Measurements from ENCODE around the gene KIF5C.
"Not testable (repeated sequence)": the region's sequence is repeated elsewhere in the genome, so short reads cannot be mapped to it uniquely, and the experiment has no call there.

Gene KIF5C

GRCh38 chr2:148969659-148970061 lies 94.6 kb downstream of the KIF5C start:
- FAIRE-seq (no peak), DNase-seq (ENCODE audit: insufficient read length, low spot score) (no peak)
- TF ChIP-seq POLR2A (IDR thresholded peaks at IDR 0.05; ENCODE audit: low read depth, low read length): no peak

GRCh38 chr2:148970385-148970784 lies 95.4 kb downstream of the KIF5C start:
- DNase-seq (ENCODE audit: insufficient read length, low spot score): no peak
- TF ChIP-seq POLR2A (IDR thresholded peaks at IDR 0.05; ENCODE audit: low read depth, low read length): no peak
- FAIRE-seq: no peak

GRCh38 chr2:148971547-148971946 lies 96.5 kb downstream of the KIF5C start:
- TF ChIP-seq POLR2A (IDR thresholded peaks at IDR 0.05; ENCODE audit: low read depth, low read length): no peak
- no peak for FAIRE-seq
- no peak for DNase-seq (ENCODE audit: insufficient read length, low spot score)

GRCh38 chr2:148974095-148974494 lies 99.1 kb downstream of the KIF5C start:
- FAIRE-seq: no peak
- no peak for TF ChIP-seq POLR2A (IDR thresholded peaks at IDR 0.05; ENCODE audit: low read depth, low read length)
- no peak for DNase-seq (ENCODE audit: insufficient read length, low spot score)

GRCh38 chr2:148978026-148978685 lies 103.1 kb downstream of the KIF5C start:
- DNase-seq (ENCODE audit: insufficient read length, low spot score) (no peak), FAIRE-seq (no peak)
- TF ChIP-seq POLR2A (IDR thresholded peaks at IDR 0.05; ENCODE audit: low read depth, low read length): no peak

- FAIRE-seq (no peak), DNase-seq (ENCODE audit: insufficient read length, low spot score) (no peak)
- TF ChIP-seq POLR2A (IDR thresholded peaks at IDR 0.05; ENCODE audit: low read depth, low read length): no peak
Observed at GRCh38 chr2:148978706-148979105, 103.7 kb downstream of the KIF5C start.

GRCh38 chr2:148979164-148979918 lies 104.3 kb downstream of the KIF5C start:
- TF ChIP-seq POLR2A (IDR thresholded peaks at IDR 0.05; ENCODE audit: low read depth, low read length): no peak
- FAIRE-seq (no peak), DNase-seq (ENCODE audit: insufficient read length, low spot score) (no peak)

- DNase-seq (ENCODE audit: insufficient read length, low spot score) (no peak), FAIRE-seq (no peak)
- TF ChIP-seq POLR2A (IDR thresholded peaks at IDR 0.05; ENCODE audit: low read depth, low read length): no peak
Observed at GRCh38 chr2:148979919-148980277, 104.9 kb downstream of the KIF5C start.

- FAIRE-seq: not testable (repeated sequence)
Observed at GRCh38 chr2:148980496-148980895, 105.5 kb downstream of the KIF5C start.

GRCh38 chr2:148981324-148981723 lies 106.3 kb downstream of the KIF5C start:
- DNase-seq (ENCODE audit: insufficient read length, low spot score): no peak
- no peak for TF ChIP-seq POLR2A (IDR thresholded peaks at IDR 0.05; ENCODE audit: low read depth, low read length)
- FAIRE-seq: no peak

More at GRCh38 chr2:148980496-148980895, 105.5 kb downstream of the KIF5C start:
- not testable (repeated sequence) for DNase-seq (ENCODE audit: insufficient read length, low spot score)

GRCh38 chr2:148981781-148982180 lies 106.8 kb downstream of the KIF5C start:
- no peak for TF ChIP-seq POLR2A (IDR thresholded peaks at IDR 0.05; ENCODE audit: low read depth, low read length)
- no peak for DNase-seq (ENCODE audit: insufficient read length, low spot score)
- no peak for FAIRE-seq

- TF ChIP-seq POLR2A (IDR thresholded peaks at IDR 0.05; ENCODE audit: low read depth, low read length): no peak
- DNase-seq (ENCODE audit: insufficient read length, low spot score): no peak
- FAIRE-seq: no peak
Observed at GRCh38 chr2:148982282-148982681, 107.3 kb downstream of the KIF5C start.

- no peak for TF ChIP-seq POLR2A (IDR thresholded peaks at IDR 0.05; ENCODE audit: low read depth, low read length)
- no peak for DNase-seq (ENCODE audit: insufficient read length, low spot score)
- no peak for FAIRE-seq
Observed at GRCh38 chr2:148983896-148984295, 108.9 kb downstream of the KIF5C start.

- no peak for FAIRE-seq
- no peak for TF ChIP-seq POLR2A (IDR thresholded peaks at IDR 0.05; ENCODE audit: low read depth, low read length)
- no peak for DNase-seq (ENCODE audit: insufficient read length, low spot score)
Observed at GRCh38 chr2:148984449-148984848, 109.4 kb downstream of the KIF5C start.

GRCh38 chr2:148987286-148987685 lies 112.3 kb downstream of the KIF5C start:
- no peak for TF ChIP-seq POLR2A (IDR thresholded peaks at IDR 0.05; ENCODE audit: low read depth, low read length)
- DNase-seq (ENCODE audit: insufficient read length, low spot score): no peak
- no peak for FAIRE-seq
